Measurements from ENCODE around the gene C9orf78. TPM values are rescaled to one million over a fixed set of nuclear protein-coding genes. Genes with fewer than 3 reads are reported as not detected.

Gene C9orf78
- 10 to 100 TPM; 63.7 to 76.8 TPM for total RNA-seq

- peak within 1 kb of the TSS; percentile 97 to 99 for H3K4me3 ChIP-seq
- intact Hi-C loops (cut with DNase I): loop anchor here (5.0 kb wide), 1 partner anchor 47 kb away; no protein-coding TSS in a partner anchor
- H3K27me3 ChIP-seq (replicated peaks; ENCODE audit: insufficient read depth): no peaks in the 10 kb centered on the region
- TF ChIP-seq POLR2AphosphoS5 (IDR thresholded peaks at IDR 0.05) (peak; percentile 92), POLR2A (IDR thresholded peaks at IDR 0.05) (peak; percentile 89), CTCF (IDR thresholded peaks at IDR 0.05) (peak in 2 of 4 experiments; percentile 8 to 18)
- peak within 1 kb of the TSS; percentile 84 to 90 for H3K27ac ChIP-seq
- H3K4me1 ChIP-seq (replicated peaks): no peaks in the 10 kb centered on the region
- H3K36me3 ChIP-seq: no peaks in the 10 kb centered on the region
- under 1% methylated on average over 50 of the region's 81 CpGs for WGBS
- DNase-seq (ENCODE audit: low spot score): peak; percentile 96
- no peaks in the 10 kb centered on the region for H3K9me3 ChIP-seq
These were observed at the start of gene C9orf78, which contains the start of gene USP20 for GRCh38 chr9:129835128-129835859. Gene C9orf78 (minus strand): TSS chr9:129835275. CDS start chr9:129835221, 54 bp downstream. Gene USP20 (plus strand): TSS chr9:129835458. CDS start chr9:129852556, 17,098 bp downstream.

GRCh38 chr9:129884220-129885017, 49.3 kb upstream of the C9orf78 start:
- peak; percentile 48 for TF ChIP-seq POLR2A (IDR thresholded peaks at IDR 0.05)
- TF ChIP-seq POLR2AphosphoS5 (IDR thresholded peaks at IDR 0.05): peak; percentile 88
- TF ChIP-seq CTCF (IDR thresholded peaks at IDR 0.05): peak in 1 of 4 experiments; percentile 4
- peak; percentile 89 for DNase-seq (ENCODE audit: low spot score)
- Histone ChIP-seq H3K9me3 (no peaks in the 10 kb centered on the region), H3K4me1 (replicated peaks) (peaks cover 19% of the 10 kb centered on the region), H3K4me3 (peak overlapping the region; percentile 12 to 27), H3K27me3 (replicated peaks; ENCODE audit: insufficient read depth) (no peaks in the 10 kb centered on the region), H3K36me3 (peaks cover 3 to 15% of the 10 kb centered on the region in 2 donors), H3K27ac (peak overlapping the region; percentile 65 to 80)
- 8% methylated on average over 24 of the region's 24 CpGs for WGBS
- intact Hi-C loops (cut with DNase I): loop anchor here (2.0 to 5.0 kb wide), 4 partner anchors 47 to 353 kb away; partner anchors contain the start of genes C9orf78 and USP20

GRCh38 chr9:129881547-129882324, 46.7 kb upstream of the C9orf78 start:
- H3K4me1 ChIP-seq (replicated peaks): peaks cover 19% of the 10 kb centered on the region
- intact Hi-C loops (cut with DNase I): loop anchor here (5.0 kb wide), 1 partner anchor 44 kb away; the partner anchor contains the start of genes C9orf78 and USP20
- 77% methylated on average over 19 of the region's 19 CpGs for WGBS

More at GRCh38 chr9:129881547-129882324, 46.7 kb upstream of the C9orf78 start:
- DNase-seq (ENCODE audit: low spot score): no peak
- Histone ChIP-seq H3K9me3 (no peaks in the 10 kb centered on the region), H3K27me3 (replicated peaks; ENCODE audit: insufficient read depth) (no peaks in the 10 kb centered on the region), H3K36me3 (peaks cover 0 to 24% of the 10 kb centered on the region in 2 donors), H3K27ac (peak overlapping the region; percentile 3 to 28), H3K4me3 (no peak overlapping the region)
- TF ChIP-seq POLR2AphosphoS5 (IDR thresholded peaks at IDR 0.05) (no peak), POLR2A (IDR thresholded peaks at IDR 0.05) (no peak), CTCF (IDR thresholded peaks at IDR 0.05) (no peak)
